Caki2 (cell line): ENCODE measurements around the gene DUT. TPM values are rescaled to one million over a fixed set of nuclear protein-coding genes. Genes with fewer than 3 reads are reported as not detected.
A peak's percentile ranks its signal among the peaks of the same experiment; 100 is the strongest.

Source experiments
- DNase-seq: peaks from one replicate; pipeline ENCODE4 v3.0.0-alpha.2; 2015; ENCODE audit warnings: low read depth
- in situ Hi-C: cut with HindIII; loops from 2 replicates; pipeline ENCODE4 v1.10.0; 2016; ENCODE audit warnings: low sequenced_read_pairs, low pct_unique_long_range_greater_than_20kb, mixed read lengths
- total RNA-seq: library from RNA; depleted of rRNA; stranded (reverse); fragments of >200 nt; shearing (Covaris generic); gene quantifications from 2 replicates; pipeline ENCODE4 v1.2.3, GENCODE V29; 2014; ENCODE audit warnings: low replicate concordance; rRNA removed

Gene DUT
- 131 and 141 TPM in 2 replicates for total RNA-seq

DNA sequence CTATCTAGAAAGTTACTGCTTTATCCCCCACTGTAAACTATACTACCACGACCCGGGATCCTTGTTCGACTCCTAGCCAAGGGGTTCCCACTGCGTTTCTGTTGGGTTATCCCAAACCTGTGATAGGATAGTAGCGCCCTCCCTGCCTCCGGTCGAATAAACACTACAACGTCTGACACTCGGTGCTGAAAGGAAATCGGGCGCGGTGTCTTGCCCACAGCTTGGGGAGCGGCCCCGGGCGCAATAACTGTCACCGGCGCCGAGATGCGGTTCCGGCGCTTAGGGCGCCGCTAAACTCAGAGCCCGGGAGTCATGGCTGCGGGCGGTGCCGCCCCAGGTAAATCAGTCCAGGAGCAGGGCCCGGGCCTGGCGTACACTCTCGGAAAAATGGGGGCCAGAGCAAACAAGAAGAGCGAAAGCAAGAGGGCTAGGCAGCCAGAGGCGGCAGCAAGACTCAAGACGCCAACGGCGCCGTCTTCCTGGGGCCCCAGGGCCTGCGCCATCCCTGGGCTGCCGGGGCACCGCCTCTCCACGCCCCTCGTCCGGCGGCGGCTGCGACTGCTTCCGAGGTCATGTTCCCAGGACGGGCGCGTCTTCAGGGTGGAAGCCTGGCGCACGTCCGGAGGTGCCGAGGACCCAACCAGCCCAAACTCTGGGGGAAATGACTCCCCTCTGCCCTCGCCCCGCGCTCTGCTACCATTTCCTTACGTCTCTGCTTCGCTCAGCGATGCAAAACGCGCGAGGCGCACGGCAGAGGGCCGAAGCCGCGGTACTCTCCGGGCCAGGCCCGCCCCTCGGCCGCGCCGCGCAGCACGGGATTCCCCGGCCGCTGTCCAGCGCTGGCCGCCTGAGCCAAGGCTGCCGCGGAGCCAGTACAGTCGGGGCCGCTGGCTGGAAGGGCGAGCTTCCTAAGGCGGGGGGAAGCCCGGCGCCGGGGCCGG, at the start of gene DUT:
TSS of gene DUT (plus strand) at position 575 of the 941 bp plus-strand sequence. CDS start at position 662, 87 bp downstream.
- peak; percentile 85 for DNase-seq

DNA sequence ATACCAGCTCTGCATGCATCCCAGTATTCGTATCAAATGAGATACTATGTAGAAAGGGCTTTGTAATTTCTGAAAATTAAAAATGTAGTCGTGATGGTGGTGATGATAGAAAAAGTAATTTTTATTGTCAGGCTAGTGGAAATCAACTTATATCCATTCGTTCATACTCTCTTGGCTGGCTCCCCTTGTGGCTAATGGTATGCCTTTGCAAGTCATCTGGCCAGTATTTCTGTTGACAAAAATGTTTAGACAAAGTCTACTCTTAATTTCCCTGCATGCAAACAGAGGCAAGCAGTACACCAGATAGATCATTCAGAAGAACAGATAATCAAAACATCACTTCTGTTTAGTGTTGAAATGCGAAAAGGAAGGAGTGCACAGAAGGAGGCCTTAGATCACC, 49.6 kb upstream of the DUT start:
- DNase-seq, result no peak
- in situ Hi-C loops, result no loop called here

More for the DNA sequence above, at the start of gene DUT:
- in situ Hi-C loops, result no loop called here

DNA sequence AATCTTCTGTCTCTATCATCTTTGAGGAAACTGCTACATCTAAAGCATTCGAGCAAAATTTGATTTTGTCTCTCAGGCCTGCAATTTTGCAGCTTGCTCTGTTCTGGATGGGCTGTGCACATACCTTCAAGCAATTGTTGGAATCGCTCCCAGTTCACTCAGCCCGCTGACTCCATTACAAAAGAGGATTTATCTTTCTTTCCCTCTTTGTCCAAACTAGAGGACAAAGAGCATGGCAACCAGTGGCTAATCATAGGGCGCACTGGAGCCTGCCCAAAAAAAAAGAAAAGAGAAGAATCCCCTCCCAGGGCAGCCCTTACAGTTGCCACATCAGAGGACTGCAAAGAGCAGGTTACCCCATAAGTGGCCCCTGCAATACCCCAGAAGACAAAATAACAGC, 49.0 kb upstream of the DUT start:
- DNase-seq, result no peak
- in situ Hi-C loops, result no loop called here

DNA sequence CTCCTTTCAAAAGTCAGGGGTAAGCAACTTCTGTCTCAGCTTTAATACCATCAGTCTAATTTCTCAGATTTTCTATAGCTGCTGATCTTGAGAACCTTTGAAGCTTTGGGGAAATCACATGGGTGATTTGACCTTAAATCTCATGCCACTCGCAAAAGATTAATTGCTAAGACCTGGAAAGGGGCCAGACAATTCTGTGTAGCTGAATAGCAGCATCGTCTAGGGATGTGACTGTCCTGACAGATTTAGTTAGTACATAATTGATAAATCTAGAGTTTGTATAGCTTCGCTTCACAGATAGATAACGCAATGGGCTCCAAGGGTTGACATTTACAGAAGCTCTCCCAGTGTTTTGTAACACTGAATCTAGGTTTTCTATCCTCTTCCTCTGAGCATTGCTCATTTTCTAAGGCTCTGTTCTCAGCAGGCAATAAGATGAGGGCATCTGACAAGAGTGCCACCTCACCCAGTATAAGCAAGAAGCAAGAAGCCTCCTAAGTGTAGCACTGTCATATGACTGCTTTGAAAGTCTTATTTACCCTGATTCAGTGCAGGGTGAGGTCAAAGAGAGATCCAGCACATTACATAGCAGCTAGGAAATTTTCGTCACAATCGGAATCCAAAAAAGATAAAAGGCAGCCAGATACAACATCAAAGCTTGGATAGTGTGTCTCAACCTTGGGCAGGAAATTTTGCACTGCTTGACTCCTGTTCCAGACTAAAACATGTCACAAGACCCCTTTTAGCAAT, 47.7 kb upstream of the DUT start:
- DNase-seq, result no peak
- in situ Hi-C loops, result no loop called here

DNA sequence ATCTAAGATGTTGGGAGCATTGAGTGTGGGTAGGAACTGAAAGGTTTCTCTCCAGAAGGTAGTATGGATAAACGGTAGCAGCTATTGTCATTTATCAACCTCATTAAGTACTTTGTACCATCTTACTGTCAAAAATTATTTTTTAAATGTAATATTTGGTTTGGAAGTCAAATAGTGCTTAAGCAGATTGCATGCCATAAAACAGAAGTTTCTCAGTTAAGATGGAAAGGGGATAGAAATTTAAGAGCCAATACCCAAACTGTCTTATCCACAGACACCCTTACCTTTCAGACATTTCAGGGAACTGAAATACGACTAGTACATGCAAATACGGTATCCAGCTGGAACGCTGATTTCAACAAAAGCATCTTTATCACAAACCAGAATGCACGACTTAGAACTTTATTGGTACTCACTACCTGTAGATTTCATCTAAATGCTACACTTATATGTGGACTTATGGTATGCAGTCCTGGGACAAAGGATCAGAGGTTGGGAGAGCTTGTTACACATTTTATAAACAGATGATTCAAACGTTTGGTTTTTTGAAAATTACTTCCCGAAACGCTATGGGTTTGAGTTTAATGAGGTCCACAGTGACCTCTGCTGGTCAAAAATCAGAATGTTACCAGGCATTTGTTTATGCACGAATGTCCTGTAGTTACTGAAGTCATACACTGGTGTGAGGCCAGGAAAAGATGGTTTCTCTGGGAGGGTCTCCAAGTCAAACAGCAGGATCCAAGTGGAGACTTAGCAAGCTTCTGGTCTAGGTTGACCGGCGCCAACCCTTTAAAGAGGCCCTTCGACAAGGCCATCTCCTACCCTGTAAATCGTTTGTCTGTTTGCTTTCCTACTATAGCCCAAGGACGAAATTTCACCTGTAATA, 45.7 kb upstream of the DUT start:
- in situ Hi-C loops, result no loop called here
- peak; percentile 74 for DNase-seq

DNA sequence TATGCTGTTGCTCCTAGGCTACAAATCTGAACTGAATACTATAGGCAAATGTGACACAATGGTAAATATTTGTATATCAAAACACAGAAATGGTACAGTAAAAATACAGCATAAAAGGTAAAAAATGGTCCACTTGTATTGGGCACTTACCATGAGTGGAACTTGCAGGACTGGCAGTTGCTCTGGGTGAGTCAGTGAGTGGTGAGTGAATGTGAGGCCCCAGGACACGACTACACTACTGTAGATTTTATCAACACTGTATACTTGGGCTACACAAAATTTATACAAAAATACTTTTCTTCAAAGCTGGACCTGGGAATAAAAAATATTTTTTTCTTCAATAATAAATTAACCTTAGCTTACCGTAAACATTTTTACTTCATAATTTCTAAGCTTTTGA, 41.6 kb upstream of the DUT start:
- in situ Hi-C loops, result no loop called here

DNA sequence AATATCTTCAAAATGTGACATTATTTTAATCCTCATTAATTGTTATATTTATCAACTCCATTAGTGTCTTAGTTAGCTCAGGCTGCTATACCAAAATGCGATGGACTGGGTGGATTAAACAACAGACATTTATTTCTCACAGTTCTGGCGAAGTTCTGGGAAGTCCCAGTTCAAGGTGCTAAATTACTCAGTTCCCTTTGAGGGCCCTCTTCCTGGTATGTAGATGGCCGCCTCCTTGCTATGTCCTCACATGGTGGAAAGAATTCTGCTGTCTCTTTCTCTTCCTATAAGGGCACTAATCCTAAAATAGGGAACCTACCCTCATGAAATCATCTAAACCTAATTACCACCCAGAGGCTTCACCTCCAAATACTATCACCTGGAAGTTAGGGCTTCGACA, 38.8 kb upstream of the DUT start:
- DNase-seq, result no peak
- in situ Hi-C loops, result no loop called here

More for the DNA sequence above, 41.6 kb upstream of the DUT start:
- DNase-seq, result no peak

DNA sequence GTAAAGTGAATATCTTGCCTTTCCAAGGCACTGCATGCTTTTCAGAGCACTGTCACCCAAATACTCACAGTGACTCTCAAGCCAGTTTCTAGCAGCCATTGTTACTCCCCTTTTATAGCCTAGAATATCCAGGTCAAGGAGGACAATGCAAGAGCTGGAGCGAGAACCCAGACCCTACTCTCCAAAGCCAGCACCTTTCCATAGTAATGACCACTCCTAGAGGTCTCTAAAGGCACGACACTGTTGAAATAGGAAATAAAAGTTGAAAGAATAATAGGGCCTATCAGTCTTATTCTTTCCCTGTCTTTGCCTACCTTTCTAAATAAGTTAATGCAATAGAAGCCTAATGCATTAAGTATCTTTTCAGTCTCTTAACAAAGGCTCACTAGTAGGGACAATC, 33.6 kb upstream of the DUT start:
- no peak for DNase-seq
- in situ Hi-C loops, result no loop called here

DNA sequence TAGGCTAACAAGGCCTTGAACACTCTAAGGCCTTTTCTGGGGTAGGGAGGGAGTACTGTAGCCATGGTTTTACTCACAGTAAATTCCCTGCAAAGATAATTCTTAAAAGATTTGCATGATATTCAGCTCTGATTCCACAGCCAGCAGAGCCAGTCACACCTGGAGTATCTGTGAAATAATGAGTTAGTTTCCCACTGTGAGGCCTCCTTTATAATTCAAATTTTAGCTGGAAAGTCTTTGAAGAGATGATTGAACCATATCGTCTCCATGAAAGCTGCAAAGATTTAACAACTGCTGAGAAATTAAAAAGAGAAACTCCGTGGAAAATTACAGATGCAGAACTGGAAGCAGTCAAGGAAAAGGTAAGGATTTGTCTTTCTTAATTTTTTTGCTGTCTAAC, 32.3 kb upstream of the DUT start:
- in situ Hi-C loops, result no loop called here

DNA sequence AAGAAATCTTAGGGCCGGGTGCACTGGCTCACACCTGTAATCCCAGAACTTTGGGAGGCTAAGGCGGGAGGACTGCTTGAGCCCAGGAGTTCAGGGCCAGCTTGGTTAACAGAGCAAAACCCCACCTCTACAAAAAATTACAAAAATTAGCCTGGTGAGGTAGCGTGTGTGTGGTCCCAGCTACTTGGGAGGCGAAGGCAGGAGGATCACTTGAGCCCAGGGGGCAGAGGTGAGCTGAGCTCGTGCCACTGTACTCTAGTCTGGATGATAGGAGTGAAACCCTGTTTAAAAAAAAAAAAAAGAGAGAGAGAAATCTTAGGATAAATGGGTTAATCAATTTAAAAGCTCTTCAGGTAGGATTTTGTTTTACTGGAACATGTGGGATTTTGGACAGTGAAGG, 31.2 kb upstream of the DUT start:
- in situ Hi-C loops, result no loop called here
- no peak for DNase-seq

More for the DNA sequence above, 32.3 kb upstream of the DUT start:
- no peak for DNase-seq

DNA sequence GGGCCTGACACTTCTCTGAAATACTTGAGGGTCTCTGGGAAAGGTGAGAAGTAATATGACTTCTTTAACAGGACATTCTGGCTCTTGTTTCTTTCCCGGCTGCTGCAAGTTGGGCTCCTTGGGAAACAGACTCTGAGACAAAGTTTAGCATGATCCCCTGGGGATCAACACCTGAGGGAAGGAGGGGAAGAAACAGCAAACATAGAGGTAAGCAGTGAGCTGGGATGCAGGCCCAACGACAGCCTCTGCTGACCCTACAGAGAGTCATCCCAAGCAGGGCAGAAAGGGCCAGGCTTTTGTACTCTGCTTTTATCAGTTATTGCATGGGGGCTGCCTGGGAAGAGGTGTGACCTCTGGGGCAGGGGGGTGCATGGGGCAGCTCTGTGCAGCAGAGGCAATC, 26.8 kb upstream of the DUT start:
- in situ Hi-C loops, result no loop called here
- DNase-seq, result no peak

DNA sequence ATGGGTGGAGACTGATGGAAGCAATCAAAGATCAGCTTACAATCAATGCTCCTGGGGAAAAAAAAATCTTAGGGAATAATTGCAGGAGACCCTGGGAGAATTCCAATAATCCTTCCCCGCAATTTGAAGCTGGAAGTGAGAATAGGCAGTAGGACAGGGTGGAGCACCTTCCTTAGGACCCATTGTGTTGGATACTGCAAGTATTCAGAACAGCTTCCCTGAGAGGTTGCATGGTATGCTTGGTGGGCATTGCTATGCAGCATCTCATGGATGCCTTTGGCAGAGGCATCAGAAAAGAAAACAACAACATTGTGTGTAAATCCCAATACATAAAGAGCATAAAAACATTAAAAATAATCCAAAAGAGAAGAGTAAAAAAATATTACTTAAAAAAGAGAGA, 24.6 kb upstream of the DUT start:
- DNase-seq, result no peak
- in situ Hi-C loops, result no loop called here

DNA sequence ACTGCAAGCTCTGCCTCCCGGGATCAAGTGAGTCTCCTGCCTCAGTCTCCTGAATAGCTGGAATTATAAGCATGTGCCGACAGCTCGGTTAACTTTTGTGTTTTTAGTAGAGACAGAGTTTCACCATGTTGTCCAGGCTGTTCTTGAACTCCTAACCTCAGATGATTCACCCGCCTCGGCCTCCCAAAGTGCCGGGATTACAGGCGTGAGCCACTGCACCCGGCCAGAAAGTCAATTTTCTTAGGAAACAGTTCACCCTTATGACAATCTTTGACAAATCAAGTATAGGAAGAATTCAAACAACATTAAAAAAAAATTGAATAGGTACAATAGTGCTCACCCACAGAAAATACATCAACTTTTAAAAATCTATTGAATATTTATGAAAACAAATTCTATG, 23.6 kb upstream of the DUT start:
- in situ Hi-C loops, result no loop called here
- no peak for DNase-seq

DNA sequence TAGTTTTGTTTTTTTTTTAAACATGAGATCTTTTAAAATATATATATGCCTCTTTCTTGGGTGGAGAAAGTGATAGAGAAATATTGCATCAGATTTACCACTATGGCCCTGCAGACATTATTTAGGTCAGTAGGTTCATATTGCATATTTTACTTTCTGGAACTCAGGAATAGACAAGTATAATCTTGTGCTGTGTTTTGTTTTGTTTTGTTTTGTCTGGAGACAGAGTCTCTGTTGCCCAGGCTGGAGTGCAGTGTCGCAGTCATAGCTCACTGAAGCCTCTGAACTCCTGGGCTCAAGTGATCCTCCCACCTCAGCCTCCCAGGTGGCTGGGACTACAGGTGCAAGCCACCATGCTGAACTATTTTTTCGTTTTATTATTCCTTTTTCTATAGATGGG, 21.5 kb upstream of the DUT start:
- DNase-seq, result no peak
- in situ Hi-C loops, result no loop called here

DNA sequence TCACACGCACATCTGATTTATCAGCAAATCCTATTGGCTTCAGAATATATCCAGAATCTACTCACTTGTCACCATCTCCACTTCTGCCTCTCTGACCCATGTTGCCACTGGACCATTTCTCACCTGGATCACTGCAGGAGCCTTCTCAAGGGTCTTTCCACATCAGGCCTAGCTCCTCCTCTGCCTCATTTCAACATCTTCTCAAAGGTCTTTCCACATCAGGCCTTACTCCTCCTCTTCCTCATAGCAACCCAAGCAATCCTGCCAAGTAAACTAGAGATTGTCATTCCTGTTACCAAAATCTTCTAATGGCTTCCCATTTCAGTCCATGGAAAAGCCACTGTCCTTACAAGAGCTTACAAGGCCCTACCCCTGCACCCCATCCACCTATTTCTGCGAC, 18.0 kb upstream of the DUT start:
- no peak for DNase-seq
- in situ Hi-C loops, result no loop called here

DNA sequence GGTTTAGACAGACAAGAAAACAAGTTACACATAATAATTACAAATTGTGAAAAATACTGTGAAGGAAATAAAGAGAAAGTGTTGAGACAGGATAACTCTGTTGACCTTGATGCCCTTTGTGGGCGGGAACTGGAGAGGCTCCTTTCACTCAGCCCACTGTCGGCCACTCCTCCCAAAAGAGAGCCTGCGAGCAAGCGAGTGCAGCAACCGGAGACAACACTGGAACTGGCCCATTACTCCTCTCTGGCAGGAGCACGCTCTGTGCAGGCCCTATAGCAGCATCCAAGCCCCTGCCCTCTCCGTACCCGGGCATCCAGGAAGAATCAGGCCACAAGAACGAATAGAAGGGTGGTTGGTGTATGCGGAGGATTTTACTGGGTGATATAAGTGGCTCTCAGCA, 16.2 kb upstream of the DUT start:
- no peak for DNase-seq
- in situ Hi-C loops, result no loop called here

DNA sequence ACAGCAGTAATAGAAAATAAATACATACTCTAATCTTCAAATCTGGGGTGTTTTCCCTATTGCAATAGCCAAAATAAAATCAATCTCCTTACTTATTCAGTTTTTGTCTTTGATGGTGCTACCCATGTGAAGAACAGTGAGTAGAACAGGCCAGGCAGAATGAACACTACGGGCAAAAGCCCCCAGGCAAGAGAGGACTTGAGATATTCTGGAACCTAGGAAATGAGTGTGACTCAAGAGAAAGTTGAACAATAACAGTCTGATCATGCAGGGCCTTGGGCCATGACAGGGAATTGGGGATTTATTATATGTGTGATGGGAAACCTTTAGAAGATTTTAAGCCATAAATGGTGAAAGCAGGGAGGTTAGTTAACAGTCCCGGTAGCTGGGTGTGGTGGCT, 14.0 kb upstream of the DUT start:
- in situ Hi-C loops, result no loop called here
- DNase-seq, result no peak

DNA sequence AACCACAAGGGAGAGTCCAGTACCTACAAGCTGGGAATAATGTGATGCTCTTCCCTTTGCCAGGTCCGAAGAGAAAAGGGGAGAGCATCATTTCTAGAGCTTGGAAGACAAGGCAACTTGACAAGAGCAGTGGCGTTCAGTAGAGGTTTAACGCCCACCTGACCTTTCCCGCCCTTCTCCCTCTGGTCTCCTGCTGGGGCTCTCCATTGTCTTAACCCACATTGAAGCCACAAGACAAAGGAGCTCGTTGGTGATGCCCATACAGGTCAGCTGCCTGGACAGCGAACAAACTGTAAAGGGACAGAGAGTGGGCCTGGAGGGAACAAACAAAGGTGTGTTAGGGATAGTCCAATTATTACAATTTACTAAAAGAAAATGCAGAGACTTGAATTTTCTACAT, 13.1 kb upstream of the DUT start:
- no peak for DNase-seq
- in situ Hi-C loops, result no loop called here
